CD14-positive monocyte (primary cell): ENCODE results near the gene OPALIN. TPM values are rescaled to one million over a fixed set of nuclear protein-coding genes. Genes with fewer than 3 reads are reported as not detected.

Experiments
- DNase-seq, 3 donors: peaks; one replicate each; pipeline ENCODE4 v3.0.0-alpha.2; 2011 to 2022
- H2AFZ ChIP-seq: 2 replicates; pipeline ENCODE4 v1.6.0; 2012; ENCODE audit warnings: mild to moderate bottlenecking, low read depth, low read length, inconsistent platforms; ENCODE audit not compliant: insufficient read depth, poor library complexity, severe bottlenecking
- H3K27ac ChIP-seq, 2 donors: 1 replicate in 1 of 2; 2 replicates in 1 of 2; pipeline ENCODE4 v1.5.1; 2012 to 2013; ENCODE audit warnings: low read length in 2 of 2, control low read depth in 1 of 2, inconsistent platforms in 1 of 2, low read depth in 1 of 2, mild to moderate bottlenecking in 1 of 2
- H3K27me3 ChIP-seq, 2 donors: one replicate each; pipeline versions ENCODE4 v1.6.0 to v1.6.1; 2011 to 2013; ENCODE audit warnings: low read length in 2 of 2; ENCODE audit not compliant: control insufficient read depth in 2 of 2, insufficient read depth in 2 of 2
- H3K36me3 ChIP-seq, 2 donors: replicated peaks in 1 of 2; 1 replicate in 1 of 2; 2 replicates in 1 of 2; pipeline versions ENCODE4 v1.5.1 to v1.6.1; 2012 to 2013; ENCODE audit warnings: low read length in 2 of 2, control low read depth in 1 of 2, inconsistent platforms in 1 of 2, mild to moderate bottlenecking in 1 of 2; ENCODE audit not compliant: insufficient read depth in 2 of 2, control insufficient read depth in 1 of 2
- H3K4me1 ChIP-seq, 2 donors: 1 replicate in 1 of 2; 2 replicates in 1 of 2; pipeline versions ENCODE4 v1.5.1 to v1.6.1; 2012 to 2013; ENCODE audit warnings: low read length in 2 of 2, control low read depth in 1 of 2, inconsistent platforms in 1 of 2, mild to moderate bottlenecking in 1 of 2, moderate library complexity in 1 of 2; ENCODE audit not compliant: insufficient read depth in 2 of 2, control insufficient read depth in 1 of 2
- H3K4me2 ChIP-seq: replicated peaks from 2 replicates; pipeline ENCODE3; 2012; ENCODE audit warnings: low read length, moderate library complexity, mild to moderate bottlenecking; ENCODE audit not compliant: poor library complexity, severe bottlenecking; ENCODE audit errors: extremely low read depth
- H3K4me3 ChIP-seq, 3 experiments: fragments of 200-600 bp in 1 of 3; sonication (generic) in 1 of 3; replicated peaks in 1 of 3; 1 replicate in 2 of 3; 2 replicates in 1 of 3; pipeline ENCODE4 v1.5.1; 2011 to 2013; ENCODE audit warnings: low read length in 3 of 3, mild to moderate bottlenecking in 3 of 3, control low read depth in 2 of 3, low read depth in 2 of 3, inconsistent platforms in 1 of 3, moderate library complexity in 1 of 3
- H3K79me2 ChIP-seq: 2 replicates; pipeline ENCODE4 v1.6.0; 2012; ENCODE audit warnings: mild to moderate bottlenecking, control low read depth, inconsistent platforms, low read length, moderate library complexity; ENCODE audit not compliant: insufficient read depth
- H3K9ac ChIP-seq: 2 replicates; pipeline ENCODE4 v1.6.0; 2017; ENCODE audit warnings: low read length, mild to moderate bottlenecking; ENCODE audit not compliant: insufficient read depth, poor library complexity, severe bottlenecking
- H3K9me3 ChIP-seq, 2 donors: replicated peaks in 1 of 2; 1 replicate in 1 of 2; 2 replicates in 1 of 2; pipeline versions ENCODE4 v1.5.1 to v1.6.1; 2012 to 2013; ENCODE audit warnings: low read length in 2 of 2, control low read depth in 1 of 2; ENCODE audit not compliant: control insufficient read depth in 1 of 2, insufficient read depth in 1 of 2
- H4K20me1 ChIP-seq: 2 replicates; pipeline ENCODE4 v1.6.0; 2012; ENCODE audit warnings: mild to moderate bottlenecking, low read length, control low read depth, moderate library complexity; ENCODE audit not compliant: insufficient read depth
- H3K27ac Mint-ChIP-seq, 7 donors: one replicate each; pipeline ENCODE4 v1.8.0; 2020; ENCODE audit warnings: mild to moderate bottlenecking in 7 of 7, mixed read lengths in 7 of 7, moderate library complexity in 6 of 7, inconsistent platforms in 2 of 7
- H3K27me3 Mint-ChIP-seq, 3 donors: one replicate each; pipeline ENCODE4 v1.8.0; 2021 to 2022; ENCODE audit warnings: low read depth in 3 of 3, mild to moderate bottlenecking in 3 of 3, mixed read lengths in 3 of 3, moderate library complexity in 3 of 3, inconsistent platforms in 1 of 3
- H3K36me3 Mint-ChIP-seq, 2 donors: one replicate each; pipeline ENCODE4 v1.8.0; 2020; ENCODE audit warnings: mixed read lengths in 2 of 2, inconsistent platforms in 1 of 2, mild to moderate bottlenecking in 1 of 2
- H3K4me1 Mint-ChIP-seq: one replicate; pipeline ENCODE4 v1.8.0; 2020; ENCODE audit warnings: mild to moderate bottlenecking, mixed read lengths
- H3K4me3 Mint-ChIP-seq, 2 donors: one replicate each; pipeline ENCODE4 v1.8.0; 2020; ENCODE audit warnings: mild to moderate bottlenecking in 2 of 2, mixed read lengths in 2 of 2, moderate library complexity in 1 of 2
- H3K9me3 Mint-ChIP-seq, 7 donors: one replicate each; pipeline ENCODE4 v1.8.0; 2020 to 2022; ENCODE audit warnings: mixed read lengths in 7 of 7, mild to moderate bottlenecking in 6 of 7, moderate library complexity in 6 of 7, inconsistent platforms in 2 of 7
- CTCF ChIP-seq: fragments of 200-600 bp; IDR thresholded peaks from one replicate; pipeline ENCODE4 v1.8.0; 2022; ENCODE audit warnings: antibody characterized with exemption, mild to moderate bottlenecking
- WGBS: methylation state at CpG from one replicate; pipeline ENCODE4 v1.1.5; 2013; ENCODE audit warnings: missing lambda C conversion rate; ENCODE audit not compliant: insufficient coverage; 5-methylcytosine and 5-hydroxymethylcytosine counted together
- intact Hi-C, 2 donors: fragments of 100-400 bp; cut with micrococcal nuclease; formaldehyde crosslinking; loops; one replicate each; pipeline versions ENCODE4 v1.15.0 to v1.15.1; 2023
- polyA plus RNA-seq, 3 donors: library from polyadenylated mRNA; depleted of rRNA in 1 of 3; unstranded in 2 of 3; stranded (reverse) in 1 of 3; fragments of 300-500 nt in 2 of 3; fragments of >200 nt in 1 of 3; fragmentation: Illumina TruSeq in 2 of 3; gene quantifications; 1 replicate in 2 of 3; 2 replicates in 1 of 3; pipeline ENCODE4 v1.2.3, GENCODE V29; 2012 to 2021

OPALIN gene
- polyA plus RNA-seq, 3 donors, result not detected

- Histone ChIP-seq H3K27me3 (no peaks in the 10 kb centered on the region), H3K4me3 (no peak overlapping the region), H3K4me2 (no peak overlapping the region), H3K4me1 (no peaks in the 10 kb centered on the region), H3K27ac (no peak overlapping the region), H3K36me3 (no peaks in the 10 kb centered on the region), H3K9ac (no peak overlapping the region), H3K79me2 (no peaks in the 10 kb centered on the region), H3K9me3 (no peaks in the 10 kb centered on the region), H2AFZ (no peak overlapping the region), H4K20me1 (no peaks in the 10 kb centered on the region)
- H3K9me3 Mint-ChIP-seq, result peaks cover 0 to 2% (median 0%) of the 10 kb centered on the region in 7 donors
- TF ChIP-seq CTCF, result no peak
- H3K4me3 Mint-ChIP-seq, result no peak overlapping the region
- WGBS, result 92% methylated on average over 2 of the region's 2 CpGs
- DNase-seq, result no peak
- intact Hi-C loops, result no loop called here
- no peaks in the 10 kb centered on the region for H3K36me3 Mint-ChIP-seq
- H3K27ac Mint-ChIP-seq, result peak overlapping the region in 1 of 7 donors; percentile 3
- peaks cover 1 to 2% (median 1%) of the 10 kb centered on the region in 3 donors for H3K27me3 Mint-ChIP-seq
- H3K4me1 Mint-ChIP-seq, result no peaks in the 10 kb centered on the region
Observed at GRCh38 chr10:96324447-96324846, 34.4 kb downstream of the OPALIN start.

- H3K4me3 Mint-ChIP-seq, result no peak overlapping the region
- intact Hi-C loops, result no loop called here
- H3K4me2 ChIP-seq, result no peak overlapping the region
Observed at GRCh38 chr10:96322275-96322674, 36.5 kb downstream of the OPALIN start.

More at GRCh38 chr10:96322275-96322674, 36.5 kb downstream of the OPALIN start:
- no peak overlapping the region for H3K27ac Mint-ChIP-seq
- H3K79me2 ChIP-seq, result no peaks in the 10 kb centered on the region
- H3K9me3 ChIP-seq, result no peaks in the 10 kb centered on the region
- H3K27me3 Mint-ChIP-seq, result peaks cover 0 to 1% (median 1%) of the 10 kb centered on the region in 3 donors
- TF ChIP-seq CTCF, result no peak
- no peak overlapping the region for H3K4me3 ChIP-seq
- no peaks in the 10 kb centered on the region for H3K27me3 ChIP-seq
- peaks cover 0 to 2% (median 0%) of the 10 kb centered on the region in 7 donors for H3K9me3 Mint-ChIP-seq
- no peaks in the 10 kb centered on the region for H3K4me1 ChIP-seq
- H3K9ac ChIP-seq, result no peak overlapping the region
- WGBS, result no CpG with 5 or more reads among the region's 1 CpG
- no peaks in the 10 kb centered on the region for H3K36me3 ChIP-seq
- DNase-seq, result no peak
- no peaks in the 10 kb centered on the region for H3K4me1 Mint-ChIP-seq
- H3K27ac ChIP-seq, result no peak overlapping the region
- no peaks in the 10 kb centered on the region for H4K20me1 ChIP-seq
- no peaks in the 10 kb centered on the region for H3K36me3 Mint-ChIP-seq
- H2AFZ ChIP-seq, result no peak overlapping the region
